Nephron (organoid): ENCODE measurements around the gene TYROBP.
"Not testable (repeated sequence)": the region's sequence is repeated elsewhere in the genome, so short reads cannot be mapped to it uniquely, and the experiment has no call there.

Experiments
- H3K27ac Mint-ChIP-seq, 3 experiments: 2 replicates each; pipeline ENCODE4 v1.8.0; 2020; ENCODE audit warnings: mixed read lengths in 3 of 3, mild to moderate bottlenecking in 2 of 3, moderate library complexity in 1 of 3
- H3K27me3 Mint-ChIP-seq: 2 replicates; pipeline ENCODE4 v1.8.0; 2021; ENCODE audit warnings: low read depth, mild to moderate bottlenecking, moderate library complexity, mixed read lengths
- H3K36me3 Mint-ChIP-seq: 2 replicates; pipeline ENCODE4 v1.8.0; 2020; ENCODE audit warnings: low read depth, mixed read lengths
- H3K4me1 Mint-ChIP-seq: 2 replicates; pipeline ENCODE4 v1.8.0; 2020; ENCODE audit warnings: mixed read lengths
- H3K4me3 Mint-ChIP-seq, 3 experiments: 2 replicates each; pipeline ENCODE4 v1.8.0; 2020; ENCODE audit warnings: mild to moderate bottlenecking in 3 of 3, mixed read lengths in 3 of 3, moderate library complexity in 2 of 3
- H3K9me3 Mint-ChIP-seq: 2 replicates; pipeline ENCODE4 v1.8.0; 2020; ENCODE audit warnings: mixed read lengths
- TF ChIP-seq, protein P1 (sequence below), 3 experiments: fragments of 200-600 bp; sonication (generic); IDR thresholded peaks; one replicate each; pipeline ENCODE4 v1.5.0; 2021; ENCODE audit warnings: antibody characterized with exemption in 3 of 3; ENCODE audit not compliant: unreplicated experiment in 3 of 3

The TYROBP gene

DNA sequence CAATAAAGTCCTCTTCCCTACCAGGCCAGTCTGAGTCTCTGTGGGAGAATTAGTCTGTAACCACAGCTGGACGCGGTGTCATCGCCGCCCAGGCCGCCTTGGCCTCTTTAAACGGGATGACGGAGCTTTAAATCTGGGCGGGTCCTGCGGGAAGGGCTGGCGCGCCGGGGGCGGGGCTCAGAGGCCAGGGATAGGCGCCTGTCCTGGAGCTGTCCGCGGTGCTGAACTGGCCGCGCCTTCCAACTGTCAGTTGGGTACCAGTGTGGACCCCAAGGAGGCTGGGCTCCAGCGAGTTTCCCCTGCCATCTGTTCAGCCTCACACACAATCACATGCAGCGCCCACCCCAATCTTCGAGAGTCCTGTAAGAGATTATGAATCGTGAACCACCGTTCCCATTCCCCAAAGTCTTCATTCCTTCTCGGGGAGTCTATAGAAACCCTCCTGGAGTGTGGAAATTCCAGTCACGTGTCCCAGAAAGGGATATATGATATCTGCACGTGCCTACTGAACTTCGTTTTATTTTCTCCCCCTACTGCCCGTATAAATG lies 28.3 kb downstream of the TYROBP start:
- Mint-ChIP-seq H3K9me3 (no peaks in the 10 kb centered on the region), H3K4me3 (no peak overlapping the region), H3K27ac (peak overlapping the region in 1 of 3 experiments; percentile 30), H3K4me1 (peaks cover 6% of the 10 kb centered on the region), H3K36me3 (peaks cover 20% of the 10 kb centered on the region), H3K27me3 (peaks cover 5% of the 10 kb centered on the region)
- TF ChIP-seq, protein P1, sequence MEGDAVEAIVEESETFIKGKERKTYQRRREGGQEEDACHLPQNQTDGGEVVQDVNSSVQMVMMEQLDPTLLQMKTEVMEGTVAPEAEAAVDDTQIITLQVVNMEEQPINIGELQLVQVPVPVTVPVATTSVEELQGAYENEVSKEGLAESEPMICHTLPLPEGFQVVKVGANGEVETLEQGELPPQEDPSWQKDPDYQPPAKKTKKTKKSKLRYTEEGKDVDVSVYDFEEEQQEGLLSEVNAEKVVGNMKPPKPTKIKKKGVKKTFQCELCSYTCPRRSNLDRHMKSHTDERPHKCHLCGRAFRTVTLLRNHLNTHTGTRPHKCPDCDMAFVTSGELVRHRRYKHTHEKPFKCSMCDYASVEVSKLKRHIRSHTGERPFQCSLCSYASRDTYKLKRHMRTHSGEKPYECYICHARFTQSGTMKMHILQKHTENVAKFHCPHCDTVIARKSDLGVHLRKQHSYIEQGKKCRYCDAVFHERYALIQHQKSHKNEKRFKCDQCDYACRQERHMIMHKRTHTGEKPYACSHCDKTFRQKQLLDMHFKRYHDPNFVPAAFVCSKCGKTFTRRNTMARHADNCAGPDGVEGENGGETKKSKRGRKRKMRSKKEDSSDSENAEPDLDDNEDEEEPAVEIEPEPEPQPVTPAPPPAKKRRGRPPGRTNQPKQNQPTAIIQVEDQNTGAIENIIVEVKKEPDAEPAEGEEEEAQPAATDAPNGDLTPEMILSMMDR (IDR thresholded peaks at IDR 0.05; ENCODE audit: unreplicated experiment in 3 of 3) = no peak

DNA sequence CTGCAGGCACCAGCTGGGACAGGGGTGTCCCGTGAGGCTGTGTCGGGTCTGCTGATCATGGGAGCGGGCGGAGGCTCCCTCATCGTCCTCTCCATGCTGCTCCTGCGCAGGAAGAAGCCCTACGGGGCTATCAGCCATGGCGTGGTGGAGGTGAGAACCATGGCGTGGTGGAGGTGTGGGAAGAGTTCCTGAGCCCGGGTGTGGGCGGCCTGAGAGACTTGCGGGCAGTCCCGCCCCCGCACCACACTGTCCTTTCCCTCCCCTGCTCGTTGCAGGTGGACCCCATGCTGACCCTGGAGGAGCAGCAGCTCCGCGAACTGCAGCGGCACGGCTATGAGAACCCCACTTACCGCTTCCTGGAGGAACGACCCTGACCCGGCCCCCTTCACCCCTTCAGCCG lies 29.0 kb downstream of the TYROBP start:
- Mint-ChIP-seq H3K9me3 (no peaks in the 10 kb centered on the region), H3K27ac (no peak overlapping the region), H3K36me3 (peaks cover 23% of the 10 kb centered on the region), H3K27me3 (peaks cover 5% of the 10 kb centered on the region), H3K4me1 (peaks cover 6% of the 10 kb centered on the region), H3K4me3 (no peak overlapping the region)
- TF ChIP-seq, protein P1 (IDR thresholded peaks at IDR 0.05; ENCODE audit: unreplicated experiment in 3 of 3) = no peak

DNA sequence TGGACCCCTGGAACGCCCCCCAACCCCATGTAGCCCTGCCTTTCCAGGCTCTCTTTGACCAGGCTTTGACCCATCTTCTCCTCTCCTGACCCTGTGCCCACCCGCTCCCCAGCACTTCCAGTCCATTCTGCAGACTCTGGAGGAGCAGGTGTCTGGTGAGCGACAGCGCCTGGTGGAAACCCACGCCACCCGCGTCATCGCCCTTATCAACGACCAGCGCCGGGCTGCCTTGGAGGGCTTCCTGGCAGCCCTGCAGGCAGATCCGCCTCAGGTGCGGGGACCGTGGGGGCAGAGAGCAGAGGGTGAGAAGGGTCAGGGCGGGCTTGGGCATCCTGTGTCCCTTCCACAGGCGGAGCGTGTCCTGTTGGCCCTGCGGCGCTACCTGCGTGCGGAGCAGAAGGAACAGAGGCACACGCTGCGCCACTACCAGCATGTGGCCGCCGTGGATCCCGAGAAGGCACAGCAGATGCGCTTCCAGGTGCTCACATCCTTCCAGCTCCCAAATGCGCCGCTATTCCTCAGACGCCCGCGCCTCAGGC lies 33.6 kb downstream of the TYROBP start:
- H3K27ac Mint-ChIP-seq = no peak overlapping the region
- H3K4me1 Mint-ChIP-seq = peaks cover 6% of the 10 kb centered on the region
- peaks cover 9% of the 10 kb centered on the region for H3K27me3 Mint-ChIP-seq
- no peak overlapping the region for H3K4me3 Mint-ChIP-seq
- H3K36me3 Mint-ChIP-seq = peaks cover 33% of the 10 kb centered on the region
- TF ChIP-seq, protein P1 (IDR thresholded peaks at IDR 0.05; ENCODE audit: unreplicated experiment in 3 of 3) = no peak
- no peaks in the 10 kb centered on the region for H3K9me3 Mint-ChIP-seq

DNA sequence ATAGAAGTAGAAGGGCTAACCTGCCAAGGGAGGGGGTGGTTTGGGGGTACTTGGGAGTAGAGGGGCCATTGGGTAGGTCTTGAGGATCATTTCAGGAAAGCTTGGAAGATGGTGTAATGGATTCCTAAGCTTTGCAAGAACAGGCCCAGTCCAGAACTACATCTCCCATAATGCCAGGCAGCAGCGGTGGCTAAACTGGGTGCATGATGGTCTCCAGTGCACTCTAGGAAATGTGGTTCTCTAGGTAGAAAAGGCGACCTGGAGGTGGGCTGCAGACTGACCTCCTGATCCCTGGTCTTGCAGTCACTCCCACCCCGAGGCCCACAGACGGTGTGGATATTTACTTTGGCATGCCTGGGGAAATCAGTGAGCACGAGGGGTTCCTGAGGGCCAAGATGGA lies 35.9 kb downstream of the TYROBP start:
- H3K4me3 Mint-ChIP-seq = no peak overlapping the region
- peaks cover 29% of the 10 kb centered on the region for H3K36me3 Mint-ChIP-seq
- H3K9me3 Mint-ChIP-seq = no peaks in the 10 kb centered on the region
- TF ChIP-seq, protein P1 (IDR thresholded peaks at IDR 0.05; ENCODE audit: unreplicated experiment in 3 of 3) = no peak
- H3K27ac Mint-ChIP-seq = no peak overlapping the region
- peaks cover 14% of the 10 kb centered on the region for H3K27me3 Mint-ChIP-seq
- H3K4me1 Mint-ChIP-seq = peaks cover 5% of the 10 kb centered on the region

DNA sequence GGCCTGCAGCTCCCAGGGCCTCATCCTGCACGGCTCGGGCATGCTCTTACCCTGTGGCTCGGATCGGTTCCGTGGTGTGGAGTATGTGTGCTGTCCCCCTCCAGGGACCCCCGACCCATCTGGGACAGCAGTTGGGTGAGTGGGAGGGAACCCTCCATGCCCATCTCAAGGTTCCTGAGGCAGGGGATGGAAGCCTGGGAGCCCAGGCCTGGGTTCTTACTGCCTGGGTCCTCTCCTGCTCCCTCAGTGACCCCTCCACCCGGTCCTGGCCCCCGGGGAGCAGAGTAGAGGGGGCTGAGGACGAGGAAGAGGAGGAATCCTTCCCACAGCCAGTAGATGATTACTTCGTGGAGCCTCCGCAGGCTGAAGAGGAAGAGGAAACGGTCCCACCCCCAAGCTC lies 36.5 kb downstream of the TYROBP start:
- TF ChIP-seq, protein P1 (IDR thresholded peaks at IDR 0.05; ENCODE audit: unreplicated experiment in 3 of 3) = no peak
- Mint-ChIP-seq H3K9me3 (no peaks in the 10 kb centered on the region), H3K27ac (no peak overlapping the region), H3K4me1 (peaks cover 5% of the 10 kb centered on the region), H3K4me3 (no peak overlapping the region), H3K36me3 (peaks cover 27% of the 10 kb centered on the region), H3K27me3 (peaks cover 15% of the 10 kb centered on the region)

DNA sequence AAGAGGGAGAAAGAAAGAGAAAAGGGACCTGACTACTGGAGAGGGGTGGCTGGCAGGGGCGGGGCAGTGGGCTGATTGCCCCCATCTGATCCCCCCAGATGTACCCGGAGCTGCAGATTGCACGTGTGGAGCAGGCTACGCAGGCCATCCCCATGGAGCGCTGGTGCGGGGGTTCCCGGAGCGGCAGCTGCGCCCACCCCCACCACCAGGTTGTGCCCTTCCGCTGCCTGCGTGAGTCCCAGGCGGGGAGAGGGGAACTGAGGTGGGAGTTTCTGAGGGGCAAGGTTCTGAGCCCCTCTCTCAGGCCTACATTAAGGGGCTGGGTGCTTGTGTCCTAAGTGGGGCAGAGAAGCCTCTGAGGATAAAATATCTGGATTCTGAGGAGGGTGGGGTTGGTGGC lies 37.3 kb downstream of the TYROBP start:
- Mint-ChIP-seq H3K36me3 (peaks cover 21% of the 10 kb centered on the region), H3K4me3 (no peak overlapping the region), H3K9me3 (no peaks in the 10 kb centered on the region), H3K27ac (no peak overlapping the region), H3K4me1 (peaks cover 5% of the 10 kb centered on the region), H3K27me3 (peaks cover 20% of the 10 kb centered on the region)
- TF ChIP-seq, protein P1 (IDR thresholded peaks at IDR 0.05; ENCODE audit: unreplicated experiment in 3 of 3) = no peak

DNA sequence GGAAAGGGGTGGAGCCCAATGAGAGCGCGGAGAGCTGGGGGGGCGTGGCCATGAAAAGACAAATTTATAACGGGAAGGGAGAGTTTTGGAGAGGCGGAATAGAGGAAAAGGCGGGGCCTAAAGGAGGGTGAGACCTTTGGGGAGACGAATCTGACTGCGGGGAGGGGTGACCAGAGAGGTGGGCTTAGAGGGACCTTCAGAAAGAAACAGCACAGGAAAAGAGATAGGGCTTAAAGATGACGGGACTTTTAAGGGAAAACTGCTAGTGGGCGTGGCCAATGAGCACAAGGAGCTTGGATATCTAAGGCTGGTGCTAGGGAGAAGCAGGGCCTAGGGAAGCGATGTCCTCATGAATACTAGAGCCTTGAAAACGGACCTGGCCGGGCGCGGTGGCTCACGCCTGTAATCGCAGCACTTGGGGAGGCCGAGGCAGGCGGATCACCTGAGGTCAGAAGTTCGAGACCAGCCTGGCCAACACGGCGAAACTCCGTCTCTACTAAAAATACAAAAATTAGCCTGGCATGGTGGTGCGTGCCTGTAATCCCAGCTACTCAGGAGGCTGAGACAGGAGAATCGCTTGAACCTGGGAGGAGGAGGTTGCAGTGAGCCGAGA lies 37.9 kb downstream of the TYROBP start:
- Mint-ChIP-seq H3K27me3 (peaks cover 26% of the 10 kb centered on the region), H3K36me3 (peaks cover 25% of the 10 kb centered on the region), H3K27ac (peak overlapping the region in 1 of 3 experiments; percentile 61), H3K4me3 (peak overlapping the region; percentile 73 to 81 (median 77))
- H3K4me1 Mint-ChIP-seq, H3K9me3 Mint-ChIP-seq: not testable (repeated sequence)
